GM19351 (cell line): ENCODE measurements around the gene LZTFL1.
A peak's percentile ranks its signal among the peaks of the same experiment; 100 is the strongest.
"Not testable (repeated sequence)": the region's sequence is repeated elsewhere in the genome, so short reads cannot be mapped to it uniquely, and the experiment has no call there.

Source experiments
- ATAC-seq: cut with Tn5 transposase; IDR thresholded peaks from one replicate; pipeline ENCODE4 v1.9.1; 2021; ENCODE audit warnings: mild to moderate bottlenecking, moderate library complexity; ENCODE audit not compliant: unreplicated experiment

Gene LZTFL1

GRCh38 chr3:45865563-45865962, 23.6 kb upstream of the LZTFL1 start:
- ATAC-seq, result no peak

- peak; percentile 73 for ATAC-seq
These were observed 23.0 kb upstream of the LZTFL1 start for GRCh38 chr3:45864760-45865519.

- ATAC-seq, result peak; percentile 60
These were observed 19.3 kb upstream of the LZTFL1 start for GRCh38 chr3:45861043-45861719.

GRCh38 chr3:45860481-45860880, 18.6 kb upstream of the LZTFL1 start:
- ATAC-seq, result no peak

GRCh38 chr3:45858809-45859543, 17.1 kb upstream of the LZTFL1 start:
- no peak for ATAC-seq

- not testable (repeated sequence) for ATAC-seq
These were observed 15.1 kb upstream of the LZTFL1 start for GRCh38 chr3:45857024-45857423.

- not testable (repeated sequence) for ATAC-seq
These were observed 14.4 kb upstream of the LZTFL1 start for GRCh38 chr3:45856323-45856722.

GRCh38 chr3:45852828-45853227, 10.9 kb upstream of the LZTFL1 start:
- peak; percentile 59 for ATAC-seq

- ATAC-seq, result no peak
These were observed 6.5 kb upstream of the LZTFL1 start for GRCh38 chr3:45848392-45848791.

GRCh38 chr3:45844616-45845015, 2.7 kb upstream of the LZTFL1 start:
- ATAC-seq, result no peak

GRCh38 chr3:45842851-45843625, 1.1 kb upstream of the LZTFL1 start:
- no peak for ATAC-seq

- peak; percentile 14 for ATAC-seq
These were observed 531 bp downstream of the LZTFL1 start for GRCh38 chr3:45841420-45841756.

GRCh38 chr3:45838466-45838865, 3.5 kb downstream of the LZTFL1 start:
- no peak for ATAC-seq

GRCh38 chr3:45832699-45833098, 9.2 kb downstream of the LZTFL1 start:
- ATAC-seq, result no peak

- no peak for ATAC-seq
These were observed 11.8 kb downstream of the LZTFL1 start for GRCh38 chr3:45830121-45830520.

- no peak for ATAC-seq
These were observed 15.0 kb downstream of the LZTFL1 start for GRCh38 chr3:45826908-45827307.

- ATAC-seq, result no peak
These were observed 15.6 kb downstream of the LZTFL1 start for GRCh38 chr3:45826321-45826720.

- no peak for ATAC-seq
These were observed 20.8 kb downstream of the LZTFL1 start for GRCh38 chr3:45821127-45821526.

- ATAC-seq, result no peak
These were observed 22.4 kb downstream of the LZTFL1 start for GRCh38 chr3:45819543-45819942.

- no peak for ATAC-seq
These were observed 23.9 kb downstream of the LZTFL1 start for GRCh38 chr3:45817831-45818522.

- no peak for ATAC-seq
These were observed 25.4 kb downstream of the LZTFL1 start for GRCh38 chr3:45816544-45816943.
